Right forelimb (tissue), 1 donor: ENCODE results near the gene TMEM179.

ENCODE experiments used
- DNase-seq: peaks from one replicate; pipeline ENCODE4 v3.0.0-alpha.2; 2018

The TMEM179 gene

GRCh38 chr14:104541905-104542465 lies 62.6 kb downstream of the TMEM179 start:
- DNase-seq: no peak
